GM23338 (cell line): ENCODE data around the gene ERF.
A peak's percentile ranks its signal among the peaks of the same experiment; 100 is the strongest.

Experiments
- CREB1 ChIP-seq: fragments of 250-450 bp; sonication (Bioruptor Pico); IDR thresholded peaks from 2 replicates; pipeline ENCODE4 v1.5.0; 2020; ENCODE audit warnings: low read depth, mild to moderate bottlenecking, moderate library complexity
- CTCF ChIP-seq, 2 experiments: fragments of 200-600 bp in 1 of 2; sonication (generic) in 1 of 2; conservative IDR thresholded peaks; 2 replicates each; pipeline versions ENCODE4 v1.5.1 to v1.6.1; 2016 to 2017; ENCODE audit warnings: antibody characterized with exemption in 2 of 2, low read depth in 2 of 2, mild to moderate bottlenecking in 2 of 2, moderate library complexity in 1 of 2
- EZH2 ChIP-seq: fragments of 200-600 bp; sonication (generic); IDR thresholded peaks from one replicate; pipeline ENCODE4 v1.8.0; 2017; ENCODE audit warnings: antibody characterized with exemption, mild to moderate bottlenecking, low read depth; ENCODE audit not compliant: unreplicated experiment
- EZH2phosphoT487 ChIP-seq: fragments of 200-600 bp; sonication (generic); IDR thresholded peaks from one replicate; pipeline ENCODE4 v1.8.1; 2018; ENCODE audit warnings: antibody characterized with exemption; ENCODE audit not compliant: unreplicated experiment
- NANOG ChIP-seq: IDR thresholded peaks from 2 replicates; pipeline ENCODE4 v1.6.1; 2016; ENCODE audit warnings: antibody characterized with exemption, borderline replicate concordance
- POLR2AphosphoS5 ChIP-seq: IDR thresholded peaks from 2 replicates; pipeline ENCODE4 v1.6.1; 2016; ENCODE audit warnings: antibody characterized with exemption, low read depth
- TF ChIP-seq, protein P1 (sequence below): IDR thresholded peaks from one replicate; pipeline ENCODE4 v1.6.1; 2018; ENCODE audit warnings: antibody characterized with exemption; ENCODE audit not compliant: unreplicated experiment

GRCh38 chr19:42244347-42245220 lies 10.3 kb downstream of the ERF start:
- TF ChIP-seq CTCF (conservative IDR thresholded peaks at IDR 0.05; ENCODE audit: low read depth in 2 of 2) (peak; percentile 57 to 70), NANOG (no peak; the same call in 1 of the 2 replicates), EZH2phosphoT487 (no peak), CREB1 (CRISPR knock-in tag) (peak; percentile 80), POLR2AphosphoS5 (no peak), EZH2 (no peak)
- TF ChIP-seq, protein P1, sequence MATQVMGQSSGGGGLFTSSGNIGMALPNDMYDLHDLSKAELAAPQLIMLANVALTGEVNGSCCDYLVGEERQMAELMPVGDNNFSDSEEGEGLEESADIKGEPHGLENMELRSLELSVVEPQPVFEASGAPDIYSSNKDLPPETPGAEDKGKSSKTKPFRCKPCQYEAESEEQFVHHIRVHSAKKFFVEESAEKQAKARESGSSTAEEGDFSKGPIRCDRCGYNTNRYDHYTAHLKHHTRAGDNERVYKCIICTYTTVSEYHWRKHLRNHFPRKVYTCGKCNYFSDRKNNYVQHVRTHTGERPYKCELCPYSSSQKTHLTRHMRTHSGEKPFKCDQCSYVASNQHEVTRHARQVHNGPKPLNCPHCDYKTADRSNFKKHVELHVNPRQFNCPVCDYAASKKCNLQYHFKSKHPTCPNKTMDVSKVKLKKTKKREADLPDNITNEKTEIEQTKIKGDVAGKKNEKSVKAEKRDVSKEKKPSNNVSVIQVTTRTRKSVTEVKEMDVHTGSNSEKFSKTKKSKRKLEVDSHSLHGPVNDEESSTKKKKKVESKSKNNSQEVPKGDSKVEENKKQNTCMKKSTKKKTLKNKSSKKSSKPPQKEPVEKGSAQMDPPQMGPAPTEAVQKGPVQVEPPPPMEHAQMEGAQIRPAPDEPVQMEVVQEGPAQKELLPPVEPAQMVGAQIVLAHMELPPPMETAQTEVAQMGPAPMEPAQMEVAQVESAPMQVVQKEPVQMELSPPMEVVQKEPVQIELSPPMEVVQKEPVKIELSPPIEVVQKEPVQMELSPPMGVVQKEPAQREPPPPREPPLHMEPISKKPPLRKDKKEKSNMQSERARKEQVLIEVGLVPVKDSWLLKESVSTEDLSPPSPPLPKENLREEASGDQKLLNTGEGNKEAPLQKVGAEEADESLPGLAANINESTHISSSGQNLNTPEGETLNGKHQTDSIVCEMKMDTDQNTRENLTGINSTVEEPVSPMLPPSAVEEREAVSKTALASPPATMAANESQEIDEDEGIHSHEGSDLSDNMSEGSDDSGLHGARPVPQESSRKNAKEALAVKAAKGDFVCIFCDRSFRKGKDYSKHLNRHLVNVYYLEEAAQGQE = no peak
